Posterior vena cava (tissue), 2 donors: Measurements from ENCODE around the gene SPRY1. TPM values are rescaled to one million over a fixed set of nuclear protein-coding genes. Genes with fewer than 3 reads are reported as not detected.

Experiments used
- DNase-seq: peaks from one replicate; pipeline ENCODE4 v3.0.0-alpha.2; 2020; ENCODE audit warnings: low spot score
- intact Hi-C, 2 donors: fragments of 100-400 bp; cut with DNase I; formaldehyde crosslinking; loops; one replicate each; pipeline versions ENCODE4 v1.14.1 to v1.14.2; 2022 to 2023
- total RNA-seq, 2 donors: library from RNA; stranded (reverse); fragmentation: NEBNext Ultra II Directional; extraction: Animal tissue kit (Norgen Biotek cat#: 25700); gene quantifications; one replicate each; pipeline ENCODE4 v1.2.1, GENCODE V29; 2021
- donor health status: DM: yes; HTN: yes; CAD: no.
- donor health status: DM: yes; HTN: yes; CAD: no.

SPRY1 gene
- total RNA-seq, 2 donors from 2014 or later = 109 to 111 TPM

DNA sequence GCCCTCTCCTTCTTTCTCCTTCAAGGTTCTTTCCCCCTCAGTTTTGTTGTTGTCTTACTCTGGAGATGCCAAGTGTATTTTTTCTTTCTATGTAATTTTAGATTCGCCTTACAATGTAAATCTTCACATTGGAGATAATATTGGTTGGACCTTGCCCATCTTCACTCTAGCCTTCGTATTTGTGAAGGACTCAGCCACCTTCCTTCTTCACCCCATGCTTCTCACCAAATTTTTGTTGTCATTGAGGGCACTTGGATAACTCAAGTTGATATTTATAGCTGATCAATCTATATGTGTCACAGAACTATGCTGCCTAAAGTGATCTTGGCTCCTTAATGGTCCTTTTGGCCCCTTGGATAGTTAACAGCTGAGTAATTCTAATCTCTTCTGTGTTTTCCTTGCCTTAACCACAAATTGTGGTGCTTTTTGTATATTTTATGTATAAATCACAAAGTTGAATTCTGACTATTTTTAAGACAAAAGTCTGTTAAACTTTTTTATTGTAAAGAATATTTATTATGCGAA is 6.5 kb downstream of the SPRY1 start:
- DNase-seq = no peak
- intact Hi-C loops = no loop called here

DNA sequence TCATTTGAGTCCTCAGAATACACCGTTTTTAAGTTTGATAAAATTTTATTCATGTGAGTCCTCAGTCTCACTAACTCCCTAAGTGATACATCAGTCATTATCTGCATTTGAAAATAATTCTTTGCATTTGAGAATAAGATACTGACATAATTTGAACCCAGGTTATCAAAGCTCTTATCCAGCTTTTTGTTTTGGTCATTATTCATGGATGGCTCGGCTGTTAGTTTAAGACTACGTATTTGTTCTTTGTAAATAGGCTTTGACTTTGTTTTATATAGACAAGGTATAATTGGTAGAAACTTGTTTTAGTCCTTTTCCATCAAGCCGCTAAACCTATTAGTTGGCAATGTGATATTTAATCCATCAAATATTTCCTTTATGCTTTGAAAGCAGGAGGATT is 7.9 kb downstream of the SPRY1 start:
- intact Hi-C loops = no loop called here
- DNase-seq = no peak

DNA sequence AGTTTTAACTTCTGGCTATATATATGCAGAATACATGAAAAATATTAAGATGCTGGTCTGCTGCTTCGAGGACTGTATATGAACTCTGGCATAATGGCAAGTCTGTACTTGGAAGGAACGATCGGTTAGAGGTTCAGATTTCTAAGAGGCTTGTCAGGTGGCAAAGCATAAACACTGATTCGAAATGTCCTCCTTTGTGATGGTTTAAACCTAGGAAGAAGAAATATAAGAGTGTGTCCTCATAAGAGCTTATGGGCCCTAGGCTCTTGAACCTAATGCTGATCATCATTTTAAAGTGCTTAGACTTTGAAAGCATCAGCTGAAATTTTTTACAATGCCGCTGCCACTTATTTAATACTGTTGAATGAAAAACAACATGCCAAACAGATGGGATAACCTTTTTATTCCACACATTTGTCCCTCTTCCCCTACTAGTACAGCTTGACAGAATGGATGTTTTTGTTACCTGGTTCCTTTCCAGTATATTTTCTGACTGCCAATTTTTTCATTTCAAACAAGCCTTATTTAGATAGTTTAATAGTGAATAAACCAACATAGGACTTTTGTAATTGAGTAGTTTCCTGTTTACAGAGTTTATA is 8.8 kb downstream of the SPRY1 start:
- intact Hi-C loops = no loop called here
- no peak for DNase-seq

DNA sequence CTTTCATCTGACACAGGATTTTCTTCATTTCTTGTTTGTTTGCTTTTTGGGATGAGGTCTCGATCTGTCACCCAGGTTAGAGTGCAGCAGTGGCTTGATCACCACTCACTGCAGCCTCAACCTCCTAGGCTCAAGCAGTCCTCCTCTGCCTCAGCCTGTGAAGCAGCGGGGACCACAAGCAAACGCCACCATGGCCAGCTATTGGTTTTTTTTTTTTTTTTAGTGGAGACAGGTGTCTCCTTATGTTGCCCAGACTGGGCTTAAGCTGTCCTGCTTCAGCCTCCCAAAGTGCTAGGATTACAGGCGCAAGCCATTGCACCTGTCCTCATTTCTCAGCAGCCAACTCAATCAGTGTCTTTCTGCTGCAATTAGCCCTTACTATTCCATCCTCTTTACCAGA is 10.3 kb downstream of the SPRY1 start:
- intact Hi-C loops = no loop called here
- DNase-seq = no peak

DNA sequence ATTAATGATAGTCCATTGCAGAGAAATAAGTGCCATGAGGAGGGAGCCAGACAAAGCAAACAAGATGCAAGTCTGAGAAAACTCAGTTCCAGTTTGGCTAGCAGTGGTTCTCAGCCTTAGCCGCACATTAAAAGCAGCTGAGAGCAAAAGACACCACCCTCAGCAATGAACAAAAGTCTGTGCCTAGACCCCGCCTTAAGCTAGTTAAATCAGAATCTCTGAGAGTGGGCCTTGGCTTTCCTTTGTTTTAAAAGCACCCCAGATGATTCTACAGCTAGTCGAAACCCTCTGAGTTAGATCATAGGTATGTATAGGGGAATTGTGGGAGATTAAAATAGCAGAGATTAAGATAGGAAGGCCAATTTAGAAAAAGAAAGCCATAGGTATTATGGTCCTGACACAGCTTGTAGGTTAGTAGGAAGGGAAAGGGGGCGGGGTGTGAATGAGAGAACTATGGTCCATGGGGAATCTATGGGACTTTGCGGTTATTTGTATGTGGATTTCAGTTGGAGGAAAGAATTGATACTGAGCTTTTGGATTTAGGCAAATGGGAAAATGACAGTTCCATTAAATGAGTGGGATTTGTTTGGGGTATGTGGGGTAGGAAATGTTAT is 12.0 kb downstream of the SPRY1 start:
- intact Hi-C loops = no loop called here
- no peak for DNase-seq

DNA sequence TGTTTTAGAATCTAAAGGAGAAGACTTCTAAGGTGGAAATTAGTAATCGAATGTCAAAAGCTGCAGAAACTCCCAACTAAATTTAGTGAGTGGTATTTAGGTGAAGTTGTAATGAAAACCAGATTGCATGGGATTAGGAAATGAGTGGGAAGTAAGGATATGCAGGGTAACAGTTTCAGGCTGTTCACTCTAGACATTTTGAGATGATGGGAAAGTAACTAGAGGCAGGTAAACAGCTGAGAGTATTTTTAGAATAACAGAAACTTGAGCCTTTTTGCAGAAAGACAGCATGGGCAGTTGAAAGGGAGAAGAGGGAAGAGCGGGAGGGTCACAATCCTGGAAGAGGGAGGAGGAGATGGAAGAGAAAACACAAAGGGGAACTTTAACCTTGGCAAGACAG is 12.7 kb downstream of the SPRY1 start:
- intact Hi-C loops = no loop called here
- no peak for DNase-seq

DNA sequence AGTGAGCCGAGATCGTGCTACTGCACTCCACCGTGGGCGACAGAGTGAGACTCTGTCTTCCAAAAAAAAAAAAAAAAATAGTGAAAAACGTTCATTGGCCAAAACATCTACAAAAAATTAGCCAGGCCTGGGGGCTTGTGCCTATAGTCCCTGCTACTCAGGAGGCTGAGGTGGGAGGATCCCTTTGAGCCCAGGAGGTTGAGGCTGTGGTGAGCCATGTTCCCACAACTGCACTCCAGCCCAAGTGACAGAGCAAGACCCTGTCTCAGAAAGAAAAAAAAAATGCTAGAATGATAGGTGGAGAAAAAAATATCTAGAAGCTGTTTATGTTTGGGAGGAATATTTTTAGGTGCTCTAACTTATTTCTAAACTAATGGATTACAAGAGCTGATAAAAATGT is 14.9 kb downstream of the SPRY1 start:
- intact Hi-C loops = no loop called here
- DNase-seq = no peak

DNA sequence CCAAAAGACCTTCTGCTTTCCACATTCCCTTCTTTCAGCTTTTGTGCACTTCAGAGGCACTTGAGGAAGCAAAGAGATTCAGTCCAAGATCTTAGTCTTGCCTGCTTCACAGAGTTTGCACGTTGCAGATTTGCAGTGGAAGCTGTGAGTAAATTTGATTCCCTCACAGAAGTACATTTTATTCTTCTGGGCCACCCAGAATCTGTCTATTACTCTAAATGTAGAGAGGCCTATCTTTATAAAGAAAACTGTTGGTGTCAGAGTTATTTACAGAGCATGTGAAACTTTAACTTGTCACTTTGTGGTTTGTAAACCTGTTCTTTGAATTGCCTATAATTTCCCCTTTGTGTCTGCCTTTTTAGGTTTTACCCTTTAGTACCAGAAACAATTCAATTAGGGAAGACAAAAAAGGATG is 15.5 kb downstream of the SPRY1 start:
- intact Hi-C loops = no loop called here
- DNase-seq = no peak

DNA sequence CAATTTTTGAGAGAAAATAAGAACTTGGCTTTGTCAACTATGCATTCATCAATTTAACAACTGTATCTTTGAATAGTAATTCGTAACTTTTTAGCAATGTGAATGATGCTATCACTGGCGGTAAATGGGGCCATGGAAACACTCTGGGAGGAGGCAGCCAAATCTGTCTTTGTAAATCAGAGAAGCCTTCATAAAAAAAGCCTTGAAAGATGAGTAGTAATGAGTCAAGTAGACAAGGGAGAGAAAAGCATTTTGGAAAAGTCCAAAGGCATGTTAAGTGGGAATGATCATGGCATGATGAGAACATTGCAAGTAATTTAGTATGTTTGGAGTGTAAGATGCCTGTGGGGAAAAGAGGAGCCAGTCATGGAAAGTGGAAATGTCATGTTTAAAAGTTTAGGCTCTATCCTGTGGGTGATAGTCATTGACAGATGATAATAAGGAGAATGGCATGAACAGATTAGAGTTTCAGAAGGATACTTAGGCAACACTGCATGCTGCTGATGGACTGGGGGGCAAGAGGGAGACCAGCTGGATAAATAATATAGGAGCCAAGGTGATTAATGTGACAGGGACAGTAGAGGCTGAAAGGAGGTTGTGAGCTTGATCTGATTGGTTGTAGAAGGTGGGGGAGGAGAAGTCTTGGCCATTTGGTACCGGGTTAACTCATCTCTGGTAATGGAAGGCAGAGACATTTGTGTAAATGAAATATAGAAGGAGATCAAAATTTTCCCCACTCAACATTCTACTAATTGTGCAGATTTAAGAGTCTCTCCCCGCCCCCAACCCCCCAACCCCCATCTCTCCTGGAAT is 16.3 kb downstream of the SPRY1 start:
- no peak for DNase-seq
- intact Hi-C loops = no loop called here

DNA sequence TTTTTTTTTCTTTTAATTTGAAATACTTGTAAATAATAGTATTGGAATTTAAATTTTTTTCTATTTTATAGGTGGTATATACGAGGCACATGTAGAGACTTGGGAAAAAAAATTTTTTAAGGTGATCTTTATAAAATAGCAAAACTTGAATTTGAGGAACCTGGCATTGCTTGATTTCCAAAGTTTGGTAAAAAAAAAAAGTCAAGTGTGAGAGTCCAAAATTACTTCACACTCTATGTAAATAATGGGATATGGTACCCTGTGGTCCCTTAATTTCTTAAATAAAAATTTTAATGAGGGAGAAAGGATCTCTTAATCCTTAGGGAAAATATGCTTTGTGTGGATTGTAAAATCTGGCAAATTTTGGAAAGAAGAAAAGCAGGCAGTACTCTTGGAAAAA is 19.0 kb downstream of the SPRY1 start:
- no peak for DNase-seq
- intact Hi-C loops = no loop called here

DNA sequence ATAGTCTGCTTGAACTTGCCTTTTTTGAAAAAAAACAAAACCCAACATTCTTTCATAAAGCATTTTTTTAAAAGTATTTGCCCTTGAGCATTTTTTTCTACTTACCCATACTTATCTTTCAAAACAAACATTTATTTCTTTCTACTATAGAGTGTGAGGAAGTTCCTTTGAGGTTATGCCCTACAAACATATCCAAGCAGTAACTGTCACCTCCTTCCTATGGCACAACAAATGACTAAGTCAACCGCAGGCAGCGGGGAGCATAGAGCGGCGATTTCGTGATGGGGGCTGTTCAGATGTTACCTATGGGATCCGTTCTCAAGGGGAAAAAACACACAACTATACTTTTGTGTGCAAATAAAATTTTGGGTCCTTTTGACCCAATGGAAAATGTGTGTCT is 19.4 kb downstream of the SPRY1 start:
- DNase-seq = no peak
- intact Hi-C loops = no loop called here

DNA sequence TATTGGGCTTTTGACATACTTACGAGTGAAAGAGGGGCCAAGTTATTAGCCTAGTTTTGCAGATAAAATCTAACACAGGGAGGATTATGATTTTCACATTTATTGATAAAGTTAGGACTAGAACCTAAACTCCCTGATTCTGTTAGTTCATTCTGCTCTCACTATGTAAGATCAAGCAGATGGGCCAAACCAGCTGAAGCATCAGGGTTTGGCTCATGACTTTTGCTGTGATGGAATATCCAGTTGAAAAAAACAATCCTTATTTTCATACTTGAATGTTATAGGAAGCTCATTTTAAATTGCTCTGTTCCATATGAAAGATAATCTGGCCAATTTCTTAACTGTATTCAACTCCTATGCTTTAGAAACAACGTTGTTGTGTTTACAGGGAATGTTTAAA is 21.2 kb downstream of the SPRY1 start:
- intact Hi-C loops = no loop called here
- DNase-seq = no peak

DNA sequence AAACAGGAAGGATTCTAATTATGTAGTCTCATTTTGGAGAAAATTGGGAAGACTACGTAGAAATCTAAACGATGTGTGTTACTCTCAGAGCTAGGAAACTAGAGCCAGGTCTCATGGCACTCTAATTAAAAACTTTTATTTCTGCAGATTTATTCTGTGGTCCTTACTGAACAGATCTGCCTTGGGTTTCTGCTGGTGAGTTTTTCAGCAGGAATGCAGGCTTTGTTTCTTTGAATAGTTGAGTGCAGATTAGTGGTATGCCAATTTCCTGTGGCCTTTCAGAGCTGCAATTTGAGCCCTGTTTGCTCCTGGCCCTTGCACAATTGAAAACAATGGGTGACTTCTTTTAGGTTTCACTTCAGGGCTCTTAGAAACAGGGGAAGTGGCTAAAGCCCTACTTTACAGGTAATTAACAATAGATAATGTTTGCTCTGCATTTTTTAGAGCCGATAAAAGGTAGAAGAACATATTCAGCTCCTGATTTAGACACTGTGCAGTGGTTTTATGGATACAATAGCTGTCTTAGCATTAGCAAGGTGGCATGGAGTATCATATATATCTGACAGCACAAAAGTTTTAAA is 21.8 kb downstream of the SPRY1 start:
- intact Hi-C loops = no loop called here
- no peak for DNase-seq

DNA sequence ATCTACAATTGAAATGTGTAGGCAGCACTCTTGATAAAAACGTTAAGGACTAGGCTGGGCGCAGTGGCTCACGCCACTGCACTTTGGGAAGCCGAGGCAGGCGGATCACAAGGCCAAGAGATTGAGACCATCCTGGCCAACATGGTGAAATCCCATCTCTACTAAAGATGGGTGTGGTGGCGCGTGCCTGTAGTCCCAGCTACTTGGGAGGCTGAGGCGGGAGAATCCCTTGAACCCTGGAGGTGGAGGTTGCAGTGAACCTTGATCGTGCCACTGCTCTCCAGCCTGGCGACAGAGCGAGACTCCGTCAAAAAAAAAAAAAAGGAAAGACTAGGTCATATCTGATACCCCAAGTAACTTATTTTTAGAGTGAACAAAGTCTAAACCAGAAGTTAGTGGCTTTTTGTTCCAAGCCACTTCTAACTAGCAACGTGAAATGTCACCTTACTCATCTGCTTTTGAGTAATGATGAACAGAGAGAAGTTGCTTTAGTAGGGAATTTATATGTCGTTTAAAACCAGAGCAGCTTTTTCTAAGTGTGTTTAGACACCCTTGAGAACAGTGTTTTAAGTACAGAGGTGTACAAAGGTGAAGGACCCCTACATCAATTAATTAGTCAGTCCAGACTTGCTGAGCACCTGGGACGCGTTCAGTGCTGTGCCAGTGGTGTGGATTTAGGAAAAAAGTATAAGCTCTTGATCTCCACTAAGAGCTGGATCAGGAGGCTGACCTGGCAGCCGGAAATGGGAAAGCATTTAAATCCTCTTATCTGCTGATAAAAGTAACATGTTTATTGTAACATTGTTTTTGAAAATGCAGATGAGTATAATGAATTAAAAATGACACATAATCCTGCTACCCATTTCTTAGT is 23.5 kb downstream of the SPRY1 start:
- DNase-seq = no peak
- intact Hi-C loops = no loop called here

DNA sequence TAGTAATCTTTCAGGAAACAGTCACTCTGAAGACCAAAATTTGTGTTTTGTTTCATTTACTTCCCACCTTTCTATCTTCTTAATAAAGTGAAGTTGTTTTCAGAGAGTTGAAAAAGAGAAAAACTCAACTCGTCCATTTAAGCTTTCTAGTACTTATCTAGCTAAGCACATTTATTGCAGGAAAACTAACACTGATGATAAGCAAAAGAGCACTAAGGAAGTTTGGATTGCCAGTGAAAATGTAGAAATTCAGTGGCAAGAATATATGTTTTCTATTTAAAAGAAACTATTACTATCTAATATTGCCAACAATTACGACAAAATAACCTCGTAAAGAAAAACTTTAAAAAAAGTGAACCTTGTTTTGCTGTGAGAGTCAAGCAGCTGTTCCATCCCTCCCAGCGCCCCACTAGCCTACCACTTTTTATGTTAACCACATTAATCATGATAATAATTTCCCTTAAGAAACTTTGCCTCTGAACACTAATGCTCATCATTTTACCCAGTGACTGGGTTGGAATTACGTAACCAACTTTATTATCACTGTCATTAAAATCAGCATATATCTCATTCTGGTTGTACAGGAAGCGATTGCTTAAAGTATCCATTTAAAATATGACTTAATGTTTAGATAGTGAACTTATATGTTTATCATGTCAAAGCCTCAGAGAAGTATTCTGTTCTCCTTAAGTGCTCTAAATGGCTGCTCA is 24.8 kb downstream of the SPRY1 start:
- intact Hi-C loops = no loop called here
- no peak for DNase-seq

DNA sequence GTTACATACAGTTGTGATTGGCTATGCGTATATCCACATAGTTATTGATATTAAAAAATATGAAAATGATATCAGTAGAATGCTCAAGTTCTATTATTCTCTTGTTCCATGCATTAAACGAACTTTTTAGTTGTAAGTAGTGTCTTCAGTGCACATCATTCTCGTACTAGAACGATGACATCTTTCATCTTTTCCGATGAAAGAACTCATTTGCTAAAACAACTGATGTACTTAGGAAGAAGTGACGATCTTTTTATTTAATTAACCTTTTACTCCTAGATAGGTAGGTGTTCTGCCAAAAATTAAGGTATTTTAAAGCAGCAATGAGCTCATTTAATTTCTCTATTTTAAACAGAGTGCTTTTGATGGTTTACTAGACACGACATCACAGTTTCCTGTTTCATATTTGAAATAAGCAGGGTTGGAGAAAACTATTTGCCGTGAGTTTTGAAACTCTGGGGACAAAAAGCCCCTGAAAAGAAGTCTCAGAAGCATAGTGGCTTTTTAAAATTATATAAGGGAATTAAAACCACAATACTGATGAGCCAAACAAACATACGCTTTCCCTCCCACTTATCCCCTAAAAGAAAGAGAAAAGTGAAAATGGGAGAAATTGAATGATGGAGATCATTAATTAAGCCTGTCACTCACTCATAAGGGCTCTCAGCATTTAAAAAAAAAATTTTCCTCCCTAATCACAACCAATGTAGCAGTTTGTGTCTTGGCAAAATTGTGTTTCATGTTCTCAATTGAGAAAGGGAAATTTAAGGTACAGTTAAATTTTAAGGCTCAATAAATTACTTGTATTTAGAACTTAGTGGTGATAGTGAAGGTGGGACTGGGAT is 25.6 kb downstream of the SPRY1 start:
- intact Hi-C loops = no loop called here
- DNase-seq = no peak

DNA sequence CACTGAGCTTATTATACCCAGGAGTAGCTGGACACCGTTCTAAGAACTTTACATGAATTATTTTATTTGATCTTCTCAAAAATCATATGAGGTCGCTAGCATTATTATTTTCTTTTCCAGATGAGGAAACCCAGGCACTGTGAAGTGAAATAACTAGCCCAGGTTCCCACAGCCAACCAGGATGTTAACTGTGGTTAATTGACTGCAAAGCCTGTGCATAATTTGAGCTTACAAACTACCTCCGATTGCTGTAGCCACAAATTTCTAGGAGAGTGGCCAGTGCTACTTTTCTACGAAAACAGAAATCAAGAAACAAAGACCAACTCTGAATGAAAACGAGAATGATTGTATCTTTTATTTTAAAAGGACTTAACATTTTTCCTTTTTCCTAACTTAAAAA is 27.2 kb downstream of the SPRY1 start:
- intact Hi-C loops = no loop called here
- DNase-seq = no peak

DNA sequence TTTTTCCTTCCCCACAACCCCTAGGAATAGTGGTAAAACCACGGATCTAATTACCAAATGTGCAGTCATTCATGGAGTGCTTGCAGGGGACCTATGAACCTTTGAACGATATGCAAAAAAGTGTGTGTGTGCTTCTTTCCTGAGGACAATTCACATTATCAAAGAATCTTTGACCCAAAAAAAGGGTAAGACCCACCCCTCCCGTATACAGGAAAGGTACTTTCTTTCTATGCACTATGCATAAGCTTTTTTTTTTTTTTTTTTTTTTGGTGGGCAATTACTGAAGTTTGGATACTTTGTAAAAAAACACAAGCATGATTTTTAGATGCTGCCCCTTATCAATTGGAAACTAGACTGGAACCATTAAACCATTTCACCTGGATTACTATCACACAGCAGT is 31.4 kb downstream of the SPRY1 start:
- intact Hi-C loops = no loop called here
- DNase-seq = no peak
